ENCODE measurements around the gene TMPRSS6. TPM values are rescaled to one million over a fixed set of nuclear protein-coding genes. Genes with fewer than 3 reads are reported as not detected.

TMPRSS6 gene
- total RNA-seq, 4 donors from 2014 or later, result under 0.01 to 0.09 TPM; not detected in 2

- WGBS, 2 donors, result 49 to 66% methylated on average over 3 to 5 of the region's 9 CpGs
- intact Hi-C loops (cut with DNase I), result no loop called here
- Histone ChIP-seq H3K9me3 (no peaks in the 10 kb centered on the region), H3K36me3 (peaks cover 4 to 65% (median 4%) of the 10 kb centered on the region in 3 donors), H3K27me3 (no peaks in the 10 kb centered on the region), H3K4me3 (no peak overlapping the region), H3K4me1 (peaks cover 0 to 4% (median 0%) of the 10 kb centered on the region in 3 donors), H3K27ac (no peak overlapping the region)
- no peak for DNase-seq
- TF ChIP-seq POLR2A (IDR thresholded peaks at IDR 0.05) (no peak), CTCF (IDR thresholded peaks at IDR 0.05) (no peak)
Measured at GRCh38 chr22:37059876-37060449, 49.5 kb downstream of the TMPRSS6 start.

- peaks cover 4 to 67% (median 4%) of the 10 kb centered on the region in 3 donors for H3K36me3 ChIP-seq
- no peak overlapping the region for H3K4me3 ChIP-seq
- WGBS, 2 donors, result 86 to 88% methylated on average over 7 to 21 of the region's 28 CpGs
- TF ChIP-seq POLR2A (IDR thresholded peaks at IDR 0.05) (no peak), CTCF (IDR thresholded peaks at IDR 0.05) (no peak)
- no peak overlapping the region for H3K27ac ChIP-seq
- no peaks in the 10 kb centered on the region for H3K27me3 ChIP-seq
- no peak for DNase-seq
- H3K4me1 ChIP-seq, result peaks cover 0 to 8% (median under 1%) of the 10 kb centered on the region in 3 donors
- no peaks in the 10 kb centered on the region for H3K9me3 ChIP-seq
- intact Hi-C loops (cut with DNase I), result no loop called here
Measured at GRCh38 chr22:37058917-37059701, 50.4 kb downstream of the TMPRSS6 start.

GRCh38 chr22:37057796-37058510 lies 51.6 kb downstream of the TMPRSS6 start:
- peaks cover 3 to 20% (median 10%) of the 10 kb centered on the region in 3 donors for H3K4me1 ChIP-seq
- H3K4me3 ChIP-seq, result no peak overlapping the region
- DNase-seq, result no peak
- no peak for TF ChIP-seq POLR2A (IDR thresholded peaks at IDR 0.05)
- TF ChIP-seq CTCF (IDR thresholded peaks at IDR 0.05), result no peak
- no peak overlapping the region for H3K27ac ChIP-seq
- WGBS, 2 donors, result 95 to 100% methylated on average over 4 to 7 of the region's 12 CpGs
- peaks cover 4 to 71% (median 4%) of the 10 kb centered on the region in 3 donors for H3K36me3 ChIP-seq
- H3K9me3 ChIP-seq, result no peaks in the 10 kb centered on the region
- intact Hi-C loops (cut with DNase I), result no loop called here
- H3K27me3 ChIP-seq, result no peaks in the 10 kb centered on the region

GRCh38 chr22:37057226-37057625 lies 52.3 kb downstream of the TMPRSS6 start:
- no peak for TF ChIP-seq POLR2A (IDR thresholded peaks at IDR 0.05)
- TF ChIP-seq CTCF (IDR thresholded peaks at IDR 0.05), result no peak
- Histone ChIP-seq H3K4me1 (peaks cover 9 to 27% (median 17%) of the 10 kb centered on the region in 3 donors), H3K27ac (no peak overlapping the region), H3K4me3 (no peak overlapping the region), H3K9me3 (no peaks in the 10 kb centered on the region), H3K36me3 (peaks cover 4 to 71% (median 4%) of the 10 kb centered on the region in 3 donors), H3K27me3 (no peaks in the 10 kb centered on the region)
- no peak for DNase-seq
- intact Hi-C loops (cut with DNase I), result no loop called here
- 71 to 100% methylated on average over 1 to 4 of the region's 9 CpGs for WGBS, 2 donors

GRCh38 chr22:37056246-37056645 lies 53.3 kb downstream of the TMPRSS6 start:
- TF ChIP-seq POLR2A (IDR thresholded peaks at IDR 0.05) (no peak), CTCF (IDR thresholded peaks at IDR 0.05) (no peak)
- Histone ChIP-seq H3K4me1 (peaks cover 13 to 37% (median 23%) of the 10 kb centered on the region in 3 donors), H3K4me3 (no peak overlapping the region), H3K36me3 (peaks cover 4 to 68% (median 4%) of the 10 kb centered on the region in 3 donors), H3K27me3 (no peaks in the 10 kb centered on the region), H3K27ac (no peak overlapping the region), H3K9me3 (no peaks in the 10 kb centered on the region)
- no peak for DNase-seq
- WGBS, 2 donors, result 94 to 95% methylated on average over 9 to 13 of the region's 13 CpGs
- intact Hi-C loops (cut with DNase I), result no loop called here

Measured in esophagus squamous epithelium (tissue), 5 donors.